ENCODE measurements around the gene SCUBE2.

Gene SCUBE2

GRCh38 chr11:9091044-9091922 lies at the start of gene SCUBE2:
SCUBE2 (minus strand) TSS chr11:9091599; CDS start chr11:9091528, 71 bp downstream.
- DNase-seq, result no peak

GRCh38 chr11:9141186-9141585 lies 49.8 kb upstream of the SCUBE2 start:
- no peak for DNase-seq

GRCh38 chr11:9139628-9140357 lies 48.4 kb upstream of the SCUBE2 start:
- peak; percentile 21 for DNase-seq

GRCh38 chr11:9138612-9139579 lies 47.5 kb upstream of the SCUBE2 start:
- peak; percentile 78 for DNase-seq

GRCh38 chr11:9138133-9138453 lies 46.7 kb upstream of the SCUBE2 start:
- DNase-seq, result no peak

GRCh38 chr11:9137293-9138132 lies 46.1 kb upstream of the SCUBE2 start:
- peak; percentile 47 for DNase-seq

- DNase-seq, result no peak
Measured at GRCh38 chr11:9136741-9137140, 45.3 kb upstream of the SCUBE2 start.

GRCh38 chr11:9133956-9134355 lies 42.6 kb upstream of the SCUBE2 start:
- no peak for DNase-seq

- no peak for DNase-seq
Measured at GRCh38 chr11:9132203-9132878, 40.9 kb upstream of the SCUBE2 start.

- DNase-seq, result no peak
Measured at GRCh38 chr11:9130297-9130696, 38.9 kb upstream of the SCUBE2 start.

- no peak for DNase-seq
Measured at GRCh38 chr11:9126636-9127035, 35.2 kb upstream of the SCUBE2 start.

- no peak for DNase-seq
Measured at GRCh38 chr11:9125185-9125886, 33.9 kb upstream of the SCUBE2 start.

GRCh38 chr11:9123595-9124304 lies 32.4 kb upstream of the SCUBE2 start:
- DNase-seq, result no peak

- no peak for DNase-seq
Measured at GRCh38 chr11:9121469-9121796, 30.0 kb upstream of the SCUBE2 start.

GRCh38 chr11:9120664-9121468 lies 29.5 kb upstream of the SCUBE2 start:
- DNase-seq, result no peak

- no peak for DNase-seq
Measured at GRCh38 chr11:9118277-9118676, 26.9 kb upstream of the SCUBE2 start.

- DNase-seq, result no peak
Measured at GRCh38 chr11:9112075-9112474, 20.7 kb upstream of the SCUBE2 start.

GRCh38 chr11:9109858-9110731 lies 18.7 kb upstream of the SCUBE2 start:
- DNase-seq, result no peak

All from NCI-H226 (cell line).